ENCODE measurements around the gene EIF2S1. TPM values are rescaled to one million over a fixed set of nuclear protein-coding genes. Genes with fewer than 3 reads are reported as not detected.

EIF2S1 gene
- total RNA-seq, 1 donor from 2014 or later = 193 TPM

DNA sequence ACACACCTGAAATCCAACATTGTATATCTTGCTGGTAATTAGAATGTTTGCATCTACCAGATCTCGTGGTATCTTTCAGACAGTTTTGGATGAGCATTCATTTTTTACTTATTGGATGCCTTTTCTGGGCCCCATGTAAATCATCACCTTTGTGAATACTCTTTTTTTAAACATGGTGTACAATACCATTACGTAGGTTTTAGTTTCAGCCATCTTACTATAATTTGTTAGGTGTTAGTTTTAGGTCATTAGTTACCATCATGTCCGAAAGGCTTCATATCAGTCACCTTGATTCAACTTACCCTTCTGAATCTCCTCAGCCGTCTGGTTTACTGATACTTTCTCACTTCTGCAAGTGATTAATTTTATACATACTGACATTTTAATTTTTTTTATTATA, 5.3 kb downstream of the EIF2S1 start:
- peaks cover 7% of the 10 kb centered on the region for H3K4me1 Mint-ChIP-seq
- peaks cover 67% of the 10 kb centered on the region for H3K79me2 ChIP-seq (ENCODE audit: low read depth)
- DNase-seq (ENCODE audit: low spot score) = no peak
- H3K36me3 Mint-ChIP-seq = peaks cover 9% of the 10 kb centered on the region
- H3K9me3 Mint-ChIP-seq = no peaks in the 10 kb centered on the region
- no peaks in the 10 kb centered on the region for H3K27me3 ChIP-seq
- TF ChIP-seq EZH2phosphoT487 (IDR thresholded peaks at IDR 0.05) = no peak
- TF ChIP-seq CTCF (IDR thresholded peaks at IDR 0.05) = no peak
- no peak for TF ChIP-seq EZH2 (IDR thresholded peaks at IDR 0.05)
- no peak overlapping the region for H3K4me2 ChIP-seq
- no peak overlapping the region for H3K27ac Mint-ChIP-seq
- no peak overlapping the region for H3K4me3 Mint-ChIP-seq
- H3K4me1 ChIP-seq = peaks cover 11% of the 10 kb centered on the region
- H3K27me3 Mint-ChIP-seq (ENCODE audit: insufficient read depth, low read depth) = no peaks in the 10 kb centered on the region
- H3K27ac ChIP-seq = no peak overlapping the region
- H4K20me1 ChIP-seq (ENCODE audit: low read depth) = peaks cover 21% of the 10 kb centered on the region
- no peak overlapping the region for H3K9ac ChIP-seq
- H3K9me3 ChIP-seq (ENCODE audit: low read depth) = no peaks in the 10 kb centered on the region
- peaks cover 26% of the 10 kb centered on the region for H3K36me3 ChIP-seq
- H2AFZ ChIP-seq (replicated peaks) = no peak overlapping the region
- no peak overlapping the region for H3K4me3 ChIP-seq
- H3F3A ChIP-seq (ENCODE audit: low read depth) = no peaks in the 10 kb centered on the region

- Mint-ChIP-seq H3K4me3 (no peak overlapping the region), H3K9me3 (no peaks in the 10 kb centered on the region), H3K4me1 (no peaks in the 10 kb centered on the region), H3K27me3 (ENCODE audit: insufficient read depth, low read depth) (no peaks in the 10 kb centered on the region), H3K27ac (no peak overlapping the region), H3K36me3 (peaks cover 18% of the 10 kb centered on the region)
- H3K4me3 ChIP-seq = no peak overlapping the region
- peaks cover 31% of the 10 kb centered on the region for H3K79me2 ChIP-seq (ENCODE audit: low read depth)
- H3K9ac ChIP-seq = no peak overlapping the region
- no peak for TF ChIP-seq CTCF (IDR thresholded peaks at IDR 0.05)
- no peak for TF ChIP-seq EZH2phosphoT487 (IDR thresholded peaks at IDR 0.05)
- TF ChIP-seq EZH2 (IDR thresholded peaks at IDR 0.05) = no peak
- H3K4me1 ChIP-seq = no peaks in the 10 kb centered on the region
- no peak overlapping the region for H2AFZ ChIP-seq (replicated peaks)
- H3F3A ChIP-seq (ENCODE audit: low read depth) = no peaks in the 10 kb centered on the region
- H3K27ac ChIP-seq = no peak overlapping the region
- H3K4me2 ChIP-seq = no peak overlapping the region
- no peaks in the 10 kb centered on the region for H3K9me3 ChIP-seq (ENCODE audit: low read depth)
- DNase-seq (ENCODE audit: low spot score) = no peak
- no peaks in the 10 kb centered on the region for H3K27me3 ChIP-seq
- peaks cover 33% of the 10 kb centered on the region for H3K36me3 ChIP-seq
- peaks cover 7% of the 10 kb centered on the region for H4K20me1 ChIP-seq (ENCODE audit: low read depth)
These were observed 10.7 kb downstream of the EIF2S1 start for GRCh38 chr14:67370830-67371229.

DNA sequence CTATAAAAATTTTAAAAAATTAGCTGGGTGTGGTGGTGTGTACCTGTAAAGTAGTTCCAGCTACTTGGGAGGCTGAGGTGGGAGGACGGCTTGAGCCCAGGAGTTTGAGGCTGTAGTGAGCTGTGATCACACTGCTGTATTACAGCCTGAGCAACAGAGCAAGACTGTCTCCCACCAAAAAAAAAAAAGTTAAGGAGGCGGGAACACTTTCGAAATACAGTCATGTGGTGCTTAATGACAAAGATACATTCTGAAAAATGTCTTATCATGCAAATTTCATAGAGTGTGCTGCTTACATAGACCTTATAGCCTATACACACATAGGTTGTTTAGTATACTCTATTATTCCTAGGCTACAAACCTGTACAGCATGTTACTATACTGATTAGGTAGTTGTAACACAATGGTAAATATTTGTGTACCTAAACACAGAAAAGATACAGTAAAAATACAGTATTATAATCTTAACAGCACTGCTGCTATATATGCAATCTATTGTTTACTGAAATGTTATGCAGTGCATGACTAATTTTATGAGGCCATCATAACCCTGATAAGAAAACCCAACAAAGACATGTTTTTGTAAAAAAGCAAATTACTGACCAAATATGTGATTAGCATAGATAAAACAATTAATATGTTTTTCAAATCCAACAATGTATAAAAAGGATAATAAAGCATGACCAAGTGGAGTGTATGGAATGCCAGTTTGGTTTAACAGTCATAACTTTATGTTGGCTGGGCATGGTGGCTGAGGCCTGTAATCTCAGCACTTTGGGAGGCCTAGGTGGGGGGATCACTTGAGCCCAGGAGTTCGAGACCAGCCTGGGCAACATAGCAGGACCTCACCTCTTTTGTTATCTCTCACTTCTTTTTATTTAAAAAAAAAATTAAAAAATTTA, 11.4 kb downstream of the EIF2S1 start:
- Mint-ChIP-seq H3K36me3 (peaks cover 19% of the 10 kb centered on the region), H3K4me1 (no peaks in the 10 kb centered on the region), H3K27ac (no peak overlapping the region), H3K27me3 (ENCODE audit: insufficient read depth, low read depth) (no peaks in the 10 kb centered on the region), H3K9me3 (no peaks in the 10 kb centered on the region), H3K4me3 (no peak overlapping the region)
- Histone ChIP-seq H3K36me3 (peaks cover 34% of the 10 kb centered on the region), H3F3A (ENCODE audit: low read depth) (no peaks in the 10 kb centered on the region), H3K4me1 (no peaks in the 10 kb centered on the region), H3K4me3 (no peak overlapping the region), H3K9me3 (ENCODE audit: low read depth) (no peaks in the 10 kb centered on the region), H2AFZ (replicated peaks) (no peak overlapping the region), H3K27me3 (no peaks in the 10 kb centered on the region), H3K4me2 (no peak overlapping the region), H3K9ac (no peak overlapping the region), H4K20me1 (ENCODE audit: low read depth) (peaks cover 7% of the 10 kb centered on the region), H3K79me2 (ENCODE audit: low read depth) (peaks cover 31% of the 10 kb centered on the region), H3K27ac (no peak overlapping the region)
- TF ChIP-seq EZH2phosphoT487 (IDR thresholded peaks at IDR 0.05) = no peak
- TF ChIP-seq EZH2 (IDR thresholded peaks at IDR 0.05) = no peak
- TF ChIP-seq CTCF (IDR thresholded peaks at IDR 0.05) = no peak
- DNase-seq (ENCODE audit: low spot score) = no peak
